Panc1 (cell line): ENCODE data around the gene MOSMO.

Experiments
- POLR2AphosphoS5 ChIP-seq: IDR thresholded peaks from 2 replicates; pipeline ENCODE4 v1.6.1; 2012; ENCODE audit warnings: mild to moderate bottlenecking, low read depth, low read length, moderate library complexity
- REST ChIP-seq, 2 experiments: IDR thresholded peaks; 2 replicates each; pipeline ENCODE4 v1.6.1; 2011 to 2012; ENCODE audit warnings: low read depth in 2 of 2, control low read depth in 1 of 2, low read length in 1 of 2, mild to moderate bottlenecking in 1 of 2, moderate library complexity in 1 of 2; ENCODE audit not compliant: insufficient read depth in 1 of 2
- SIN3A ChIP-seq: IDR thresholded peaks from 2 replicates; pipeline ENCODE4 v1.6.1; 2012; ENCODE audit warnings: low read depth, mild to moderate bottlenecking, low read length, moderate library complexity, borderline replicate concordance; ENCODE audit not compliant: insufficient read depth
- TCF7L2 ChIP-seq: IDR thresholded peaks from 2 replicates; pipeline ENCODE4 v1.6.1; 2011; ENCODE audit warnings: mild to moderate bottlenecking, low read depth, low read length, inconsistent platforms
- TF ChIP-seq, protein P1 (sequence below): fragments of 450-650 bp; IDR thresholded peaks from 2 replicates; pipeline ENCODE4 v1.5.1; 2017; ENCODE audit warnings: mild to moderate bottlenecking

DNA sequence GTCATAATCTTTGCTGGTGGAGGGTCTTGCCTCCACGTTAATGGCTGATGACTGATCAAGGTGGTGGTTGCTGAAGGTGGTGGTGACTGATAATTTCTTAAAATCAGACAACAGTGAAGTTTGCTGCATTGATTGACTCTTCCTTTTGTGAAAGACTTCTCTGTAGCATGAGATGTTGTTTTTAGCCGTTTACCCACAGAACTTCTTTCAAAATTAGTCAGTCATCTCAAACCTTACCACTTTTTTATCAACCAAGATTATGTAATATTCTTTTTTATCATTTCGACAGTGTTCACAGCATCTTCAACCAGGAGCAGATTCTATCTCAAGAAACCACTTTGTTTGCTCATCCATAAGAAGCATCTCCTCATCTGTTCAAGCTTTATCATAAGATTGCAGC, 48.9 kb upstream of the MOSMO start:
- no peak for TF ChIP-seq REST (IDR thresholded peaks at IDR 0.05; ENCODE audit: insufficient read depth in 1 of 2, low read depth in 2 of 2, low read length in 1 of 2)
- TF ChIP-seq, protein P1, sequence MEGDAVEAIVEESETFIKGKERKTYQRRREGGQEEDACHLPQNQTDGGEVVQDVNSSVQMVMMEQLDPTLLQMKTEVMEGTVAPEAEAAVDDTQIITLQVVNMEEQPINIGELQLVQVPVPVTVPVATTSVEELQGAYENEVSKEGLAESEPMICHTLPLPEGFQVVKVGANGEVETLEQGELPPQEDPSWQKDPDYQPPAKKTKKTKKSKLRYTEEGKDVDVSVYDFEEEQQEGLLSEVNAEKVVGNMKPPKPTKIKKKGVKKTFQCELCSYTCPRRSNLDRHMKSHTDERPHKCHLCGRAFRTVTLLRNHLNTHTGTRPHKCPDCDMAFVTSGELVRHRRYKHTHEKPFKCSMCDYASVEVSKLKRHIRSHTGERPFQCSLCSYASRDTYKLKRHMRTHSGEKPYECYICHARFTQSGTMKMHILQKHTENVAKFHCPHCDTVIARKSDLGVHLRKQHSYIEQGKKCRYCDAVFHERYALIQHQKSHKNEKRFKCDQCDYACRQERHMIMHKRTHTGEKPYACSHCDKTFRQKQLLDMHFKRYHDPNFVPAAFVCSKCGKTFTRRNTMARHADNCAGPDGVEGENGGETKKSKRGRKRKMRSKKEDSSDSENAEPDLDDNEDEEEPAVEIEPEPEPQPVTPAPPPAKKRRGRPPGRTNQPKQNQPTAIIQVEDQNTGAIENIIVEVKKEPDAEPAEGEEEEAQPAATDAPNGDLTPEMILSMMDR = no peak
- TF ChIP-seq TCF7L2 = no peak
- no peak for TF ChIP-seq POLR2AphosphoS5
- TF ChIP-seq SIN3A = no peak
